Progenitor cell of endocrine pancreas (in vitro differentiated cells): Measurements from ENCODE around the gene GALK1. TPM values are rescaled to one million over a fixed set of nuclear protein-coding genes. Genes with fewer than 3 reads are reported as not detected.

Experiments
- DNase-seq: peaks from one replicate; pipeline ENCODE4 v3.0.0; 2021; ENCODE audit warnings: low spot score; ENCODE audit not compliant: unreplicated experiment
- H3K27ac Mint-ChIP-seq: 2 replicates; pipeline ENCODE4 v1.8.0; 2021; ENCODE audit warnings: mild to moderate bottlenecking, moderate library complexity, mixed read lengths
- H3K27me3 Mint-ChIP-seq: 2 replicates; pipeline ENCODE4 v1.8.0; 2021; ENCODE audit warnings: mixed read lengths
- H3K36me3 Mint-ChIP-seq: 2 replicates; pipeline ENCODE4 v1.8.0; 2022; ENCODE audit warnings: mixed read lengths; ENCODE audit not compliant: insufficient read depth
- H3K4me1 Mint-ChIP-seq: 2 replicates; pipeline ENCODE4 v1.8.0; 2021; ENCODE audit warnings: low read depth, mixed read lengths
- H3K4me3 Mint-ChIP-seq: 2 replicates; pipeline ENCODE4 v1.8.0; 2021; ENCODE audit warnings: low read depth, mild to moderate bottlenecking, moderate library complexity, mixed read lengths
- H3K9me3 Mint-ChIP-seq: 2 replicates; pipeline ENCODE4 v1.8.0; 2021; ENCODE audit warnings: low read depth, mixed read lengths
- CTCF ChIP-seq: fragments of 200-600 bp; sonication (generic); IDR thresholded peaks from one replicate; pipeline ENCODE4 v1.5.0; 2021; ENCODE audit warnings: antibody characterized with exemption, mild to moderate bottlenecking; ENCODE audit not compliant: unreplicated experiment
- total RNA-seq: library from RNA; stranded (reverse); gene quantifications from 2 replicates; pipeline ENCODE4 v1.2.1, GENCODE V29; 2021

Gene GALK1
- total RNA-seq, 1 donor from 2014 or later = 11.2 TPM

- DNase-seq = no peak
- Mint-ChIP-seq H3K27ac (peak overlapping the region; percentile 77), H3K4me1 (peaks cover 18% of the 10 kb centered on the region), H3K27me3 (no peaks in the 10 kb centered on the region), H3K36me3 (peaks cover 26% of the 10 kb centered on the region), H3K9me3 (no peaks in the 10 kb centered on the region), H3K4me3 (peak overlapping the region; percentile 95)
- no peak for TF ChIP-seq CTCF
Measured at GRCh38 chr17:75777296-75777922, 12.4 kb upstream of the GALK1 start.

GRCh38 chr17:75776386-75777295, 11.6 kb upstream of the GALK1 start:
- Mint-ChIP-seq H3K4me3 (peak overlapping the region; percentile 95), H3K27me3 (no peaks in the 10 kb centered on the region), H3K4me1 (peaks cover 18% of the 10 kb centered on the region), H3K36me3 (peaks cover 26% of the 10 kb centered on the region), H3K9me3 (no peaks in the 10 kb centered on the region), H3K27ac (peak overlapping the region; percentile 77)
- no peak for TF ChIP-seq CTCF
- no peak for DNase-seq

GRCh38 chr17:75774991-75775668, 10.1 kb upstream of the GALK1 start:
- Mint-ChIP-seq H3K9me3 (no peaks in the 10 kb centered on the region), H3K36me3 (peaks cover 26% of the 10 kb centered on the region), H3K4me1 (peaks cover 24% of the 10 kb centered on the region), H3K27me3 (no peaks in the 10 kb centered on the region), H3K27ac (peak overlapping the region; percentile 77), H3K4me3 (no peak overlapping the region)
- TF ChIP-seq CTCF = no peak
- DNase-seq = no peak

GRCh38 chr17:75774471-75774990, 9.5 kb upstream of the GALK1 start:
- H3K4me3 Mint-ChIP-seq = no peak overlapping the region
- no peak for DNase-seq
- H3K36me3 Mint-ChIP-seq = peaks cover 24% of the 10 kb centered on the region
- H3K4me1 Mint-ChIP-seq = peaks cover 25% of the 10 kb centered on the region
- H3K27ac Mint-ChIP-seq = peak overlapping the region; percentile 92
- TF ChIP-seq CTCF = no peak
- no peaks in the 10 kb centered on the region for H3K27me3 Mint-ChIP-seq
- no peaks in the 10 kb centered on the region for H3K9me3 Mint-ChIP-seq
